Subcutaneous adipose tissue (tissue), 4 donors: ENCODE measurements around the gene OR10G6. TPM values are rescaled to one million over a fixed set of nuclear protein-coding genes. Genes with fewer than 3 reads are reported as not detected.

Source experiments
- CTCF ChIP-seq: fragments of 450-650 bp; IDR thresholded peaks from one replicate; pipeline ENCODE4 v1.5.1; 2016; ENCODE audit warnings: low read depth, mild to moderate bottlenecking, control low read depth, antibody characterized with exemption, moderate library complexity
- total RNA-seq, 4 donors: library from RNA; depleted of rRNA; stranded (reverse); fragments of >200 nt; gene quantifications; one replicate each; pipeline ENCODE4 v1.1.0, GENCODE V29; 2016

OR10G6 gene
- total RNA-seq, 4 donors from 2014 or later = not detected

- no peak for TF ChIP-seq CTCF
Observed at GRCh38 chr11:123979311-123979710, 15.7 kb downstream of the OR10G6 start.

- TF ChIP-seq CTCF = no peak
Observed at GRCh38 chr11:123977731-123978347, 17.1 kb downstream of the OR10G6 start, which contains the start of gene OR10S1. Gene OR10S1, minus strand, starts transcription at chr11:123977781. Its CDS starts 117 bp downstream, at chr11:123977664.

- no peak for TF ChIP-seq CTCF
Observed at GRCh38 chr11:123976770-123977560, 18.0 kb downstream of the OR10G6 start.

- TF ChIP-seq CTCF = no peak
Observed at GRCh38 chr11:123973816-123974215, 21.1 kb downstream of the OR10G6 start.

- no peak for TF ChIP-seq CTCF
Observed at GRCh38 chr11:123956752-123957151, 38.2 kb downstream of the OR10G6 start.

- TF ChIP-seq CTCF = no peak
Observed at GRCh38 chr11:123945132-123945531, 49.8 kb downstream of the OR10G6 start.

Other genes starting within 250 kb of the OR10G6 start
- gene OR6X1, start 240.6 kb downstream of the OR10G6 start, total RNA-seq = not detected
- gene OR6M1, start 188.8 kb downstream of the OR10G6 start, total RNA-seq = not detected
- not detected for gene TMEM225, start 109.5 kb downstream of the OR10G6 start, total RNA-seq
- gene OR8D4, start 93.0 kb downstream of the OR10G6 start, total RNA-seq = not detected
- not detected for gene OR4D5, start 55.5 kb downstream of the OR10G6 start, total RNA-seq
- gene OR6T1, start 51.3 kb downstream of the OR10G6 start, total RNA-seq = not detected
- not detected for gene OR10S1, start 17.4 kb downstream of the OR10G6 start, total RNA-seq
- not detected for gene OR10G4, start 17.8 kb upstream of the OR10G6 start, total RNA-seq
- not detected for gene OR10G9, start 27.9 kb upstream of the OR10G6 start, total RNA-seq
- not detected for gene OR10G8, start 31.6 kb upstream of the OR10G6 start, total RNA-seq
- not detected for gene OR10G7, start 46.2 kb upstream of the OR10G6 start, total RNA-seq
- gene VWA5A, start 120.3 kb upstream of the OR10G6 start, total RNA-seq = 10 to 100 TPM; 14.1 to 46.1 (median 20.4) TPM
- not detected for gene OR10D3, start 188.2 kb upstream of the OR10G6 start, total RNA-seq
- not detected for gene OR8G1, start 245.9 kb upstream of the OR10G6 start, total RNA-seq